WTC11 (cell line): ENCODE measurements around the gene CACNA2D1. TPM values are rescaled to one million over a fixed set of nuclear protein-coding genes. Genes with fewer than 3 reads are reported as not detected.

Experiments
- ATAC-seq: fragments of 200-7000 bp; cut with Tn5 transposase; 2 replicates; pipeline ENCODE4 v1.10.0; 2021; ENCODE audit warnings: mild to moderate bottlenecking, moderate library complexity
- CTCF ChIA-PET: fragments of 300-600 bp; sonication (Branson Sonifier 250); formaldehyde crosslinking; loops from one replicate; lab custom pipeline; 2021; ENCODE audit warnings: antibody characterized with exemption; lab: Charles Lee
- POLR2A ChIA-PET: fragments of 350-600 bp; sonication (Branson Sonifier 250); formaldehyde crosslinking; loops from one replicate; lab custom pipeline; 2021; ENCODE audit warnings: antibody characterized with exemption; lab: Charles Lee
- DNase-seq: peaks from one replicate; pipeline ENCODE4 v3.0.0; 2021; ENCODE audit warnings: low spot score
- H3K27ac Mint-ChIP-seq: 2 replicates; pipeline ENCODE4 v1.8.0; 2021; ENCODE audit warnings: mixed read lengths
- H3K27me3 Mint-ChIP-seq: 2 replicates; pipeline ENCODE4 v1.8.0; 2021; ENCODE audit warnings: low read depth, mild to moderate bottlenecking, moderate library complexity, mixed read lengths
- H3K36me3 Mint-ChIP-seq: 2 replicates; pipeline ENCODE4 v1.8.0; 2021; ENCODE audit warnings: mixed read lengths
- H3K4me1 Mint-ChIP-seq: 2 replicates; pipeline ENCODE4 v1.8.0; 2022; ENCODE audit warnings: mixed read lengths
- H3K4me3 Mint-ChIP-seq: 2 replicates; pipeline ENCODE4 v1.8.0; 2021; ENCODE audit warnings: mild to moderate bottlenecking, moderate library complexity, mixed read lengths
- H3K9me3 Mint-ChIP-seq: 2 replicates; pipeline ENCODE4 v1.8.0; 2021; ENCODE audit warnings: mixed read lengths
- ATF3 ChIP-seq: sonication (generic); formaldehyde crosslinking; conservative IDR thresholded peaks from 2 replicates; pipeline ENCODE4 v1.8.1; 2022; ENCODE audit warnings: mild to moderate bottlenecking, missing genetic modification reagents
- CREB1 ChIP-seq: sonication (generic); formaldehyde crosslinking; IDR thresholded peaks from 2 replicates; pipeline ENCODE4 v1.8.0; 2023; ENCODE audit warnings: mild to moderate bottlenecking, missing genetic modification reagents
- ETV6 ChIP-seq: sonication (generic); formaldehyde crosslinking; IDR thresholded peaks from 2 replicates; pipeline ENCODE4 v1.8.1; 2022; ENCODE audit warnings: mild to moderate bottlenecking, missing genetic modification reagents
- FOXJ3 ChIP-seq: sonication (generic); formaldehyde crosslinking; IDR thresholded peaks from 2 replicates; pipeline ENCODE4 v1.9.0; 2021; ENCODE audit warnings: missing genetic modification reagents, mild to moderate bottlenecking, borderline replicate concordance
- GTF2I ChIP-seq: fragments of 250-450 bp; sonication (Bioruptor Pico); conservative IDR thresholded peaks from 2 replicates; pipeline ENCODE4 v1.4.0; 2021; ENCODE audit warnings: mild to moderate bottlenecking
- NR1H2 ChIP-seq: sonication (generic); formaldehyde crosslinking; IDR thresholded peaks from 2 replicates; pipeline ENCODE4 v1.9.0; 2021; ENCODE audit warnings: mild to moderate bottlenecking, moderate library complexity, missing genetic modification reagents
- TP53 ChIP-seq: sonication (generic); formaldehyde crosslinking; IDR thresholded peaks from 2 replicates; pipeline ENCODE4 v1.8.1; 2023; ENCODE audit warnings: mild to moderate bottlenecking, missing genetic modification reagents
- USF2 ChIP-seq: sonication (generic); formaldehyde crosslinking; IDR thresholded peaks from 2 replicates; pipeline ENCODE4 v1.8.1; 2023; ENCODE audit warnings: mild to moderate bottlenecking, missing genetic modification reagents, moderate library complexity
- ZNF416 ChIP-seq: fragments of 250-450 bp; sonication (Bioruptor Pico); IDR thresholded peaks from 2 replicates; pipeline ENCODE4 v1.9.0; 2021; ENCODE audit warnings: mild to moderate bottlenecking, inconsistent platforms
- ZNF512 ChIP-seq: sonication (generic); formaldehyde crosslinking; IDR thresholded peaks from 2 replicates; pipeline ENCODE4 v1.8.1; 2022; ENCODE audit warnings: missing genetic modification reagents, borderline replicate concordance
- ZNF671 ChIP-seq: fragments of 250-450 bp; sonication (Bioruptor Pico); IDR thresholded peaks from 2 replicates; pipeline ENCODE4 v1.8.0; 2021; ENCODE audit warnings: mild to moderate bottlenecking
- ZSCAN18 ChIP-seq: fragments of 250-450 bp; sonication (Bioruptor Pico); IDR thresholded peaks from 2 replicates; pipeline ENCODE4 v2.1.2; 2022; ENCODE audit warnings: mild to moderate bottlenecking, moderate library complexity
- total RNA-seq: library from RNA; stranded (reverse); gene quantifications from 3 replicates; pipeline ENCODE4 v1.2.3, GENCODE V29; 2021
- TF ChIP-seq, protein P1 (sequence below): sonication (generic); formaldehyde crosslinking; IDR thresholded peaks from 2 replicates; pipeline ENCODE4 v1.8.1; 2022; ENCODE audit warnings: mild to moderate bottlenecking, moderate library complexity, missing genetic modification reagents
- TF ChIP-seq, protein P2 (sequence below): fragments of 250-450 bp; sonication (Bioruptor Pico); IDR thresholded peaks from 2 replicates; pipeline ENCODE4 v1.9.0; 2021; ENCODE audit warnings: mild to moderate bottlenecking
- TF ChIP-seq, protein P3 (sequence below): fragments of 250-450 bp; sonication (Bioruptor Pico); IDR thresholded peaks from 2 replicates; pipeline ENCODE4 v1.9.0; 2021; ENCODE audit warnings: mild to moderate bottlenecking
- TF ChIP-seq, protein P4 (sequence below): fragments of 250-450 bp; sonication (Bioruptor Pico); IDR thresholded peaks from 2 replicates; pipeline ENCODE4 v1.8.0; 2021; ENCODE audit warnings: mild to moderate bottlenecking
- TF ChIP-seq, protein P5 (sequence below): sonication (generic); formaldehyde crosslinking; IDR thresholded peaks from 2 replicates; pipeline ENCODE4 v1.8.1; 2023; ENCODE audit warnings: mild to moderate bottlenecking, missing genetic modification reagents
- TF ChIP-seq, protein P6 (sequence below): sonication (generic); formaldehyde crosslinking; IDR thresholded peaks from 2 replicates; pipeline ENCODE4 v1.8.0; 2022; ENCODE audit warnings: mild to moderate bottlenecking, missing genetic modification reagents

The CACNA2D1 gene
- total RNA-seq, 1 experiment from 2014 or later = 33.3 TPM

DNA sequence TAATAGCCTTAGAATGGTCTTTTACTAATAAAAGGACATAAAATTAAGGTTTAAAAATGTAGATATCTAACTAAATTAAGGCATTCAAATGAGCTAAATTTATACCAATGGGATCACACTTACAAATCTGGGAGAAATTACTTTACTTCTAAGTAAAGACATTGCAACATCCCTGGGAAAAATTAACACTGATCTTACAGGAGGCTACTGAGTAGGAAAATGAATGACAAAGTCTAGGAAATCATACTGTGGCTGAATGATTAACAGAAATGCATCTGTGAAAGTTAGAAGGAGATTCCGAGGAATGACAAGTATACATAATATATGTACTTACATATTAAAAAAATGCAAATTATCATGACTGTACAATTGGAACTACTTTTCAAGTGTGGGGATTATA lies 38.3 kb downstream of the CACNA2D1 start:
- ChIA-PET POLR2A (interaction anchor here (0.6 kb wide), 1 partner anchor 224 kb away, joined by 6 read pairs; no protein-coding TSS in a partner anchor), CTCF (no interaction called here)
- DNase-seq = no peak

DNA sequence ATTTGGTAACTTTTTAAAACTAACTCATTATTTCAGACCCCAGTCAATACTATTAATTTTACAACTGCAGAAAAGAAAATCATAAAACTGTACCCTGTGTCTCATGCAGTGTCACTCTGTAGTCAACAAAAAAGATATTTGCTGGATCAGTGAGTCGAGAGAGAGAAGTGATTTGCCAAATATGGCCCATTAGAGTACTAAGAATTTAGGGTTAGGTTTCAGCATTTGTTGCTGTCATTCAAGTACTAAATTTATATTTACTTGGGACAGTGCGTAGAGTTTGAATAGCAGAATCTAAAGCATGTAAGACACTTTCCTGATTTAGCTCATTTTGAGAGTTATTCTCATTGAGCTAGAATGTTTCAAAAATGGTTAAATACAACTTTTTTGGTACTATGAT lies 38.9 kb downstream of the CACNA2D1 start:
- H3K9me3 Mint-ChIP-seq = peaks cover 14% of the 10 kb centered on the region
- H3K27me3 Mint-ChIP-seq = no peaks in the 10 kb centered on the region
- no peak overlapping the region for H3K4me3 Mint-ChIP-seq
- H3K27ac Mint-ChIP-seq = no peak overlapping the region
- ATAC-seq = no peak
- ChIA-PET POLR2A (interaction anchor here (0.6 kb wide), 1 partner anchor 224 kb away, joined by 6 read pairs; no protein-coding TSS in a partner anchor), CTCF (no interaction called here)
- no peak for DNase-seq
- peaks cover 20% of the 10 kb centered on the region for H3K36me3 Mint-ChIP-seq
- no peaks in the 10 kb centered on the region for H3K4me1 Mint-ChIP-seq
- TF ChIP-seq FOXJ3 (CRISPR knock-in tag) (no peak), ZNF512 (CRISPR knock-in tag) (no peak)
- TF ChIP-seq, protein P1, sequence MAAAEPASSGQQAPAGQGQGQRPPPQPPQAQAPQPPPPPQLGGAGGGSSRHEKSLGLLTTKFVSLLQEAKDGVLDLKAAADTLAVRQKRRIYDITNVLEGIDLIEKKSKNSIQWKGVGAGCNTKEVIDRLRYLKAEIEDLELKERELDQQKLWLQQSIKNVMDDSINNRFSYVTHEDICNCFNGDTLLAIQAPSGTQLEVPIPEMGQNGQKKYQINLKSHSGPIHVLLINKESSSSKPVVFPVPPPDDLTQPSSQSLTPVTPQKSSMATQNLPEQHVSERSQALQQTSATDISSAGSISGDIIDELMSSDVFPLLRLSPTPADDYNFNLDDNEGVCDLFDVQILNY (CRISPR knock-in tag) = no peak
- TF ChIP-seq, protein P2, sequence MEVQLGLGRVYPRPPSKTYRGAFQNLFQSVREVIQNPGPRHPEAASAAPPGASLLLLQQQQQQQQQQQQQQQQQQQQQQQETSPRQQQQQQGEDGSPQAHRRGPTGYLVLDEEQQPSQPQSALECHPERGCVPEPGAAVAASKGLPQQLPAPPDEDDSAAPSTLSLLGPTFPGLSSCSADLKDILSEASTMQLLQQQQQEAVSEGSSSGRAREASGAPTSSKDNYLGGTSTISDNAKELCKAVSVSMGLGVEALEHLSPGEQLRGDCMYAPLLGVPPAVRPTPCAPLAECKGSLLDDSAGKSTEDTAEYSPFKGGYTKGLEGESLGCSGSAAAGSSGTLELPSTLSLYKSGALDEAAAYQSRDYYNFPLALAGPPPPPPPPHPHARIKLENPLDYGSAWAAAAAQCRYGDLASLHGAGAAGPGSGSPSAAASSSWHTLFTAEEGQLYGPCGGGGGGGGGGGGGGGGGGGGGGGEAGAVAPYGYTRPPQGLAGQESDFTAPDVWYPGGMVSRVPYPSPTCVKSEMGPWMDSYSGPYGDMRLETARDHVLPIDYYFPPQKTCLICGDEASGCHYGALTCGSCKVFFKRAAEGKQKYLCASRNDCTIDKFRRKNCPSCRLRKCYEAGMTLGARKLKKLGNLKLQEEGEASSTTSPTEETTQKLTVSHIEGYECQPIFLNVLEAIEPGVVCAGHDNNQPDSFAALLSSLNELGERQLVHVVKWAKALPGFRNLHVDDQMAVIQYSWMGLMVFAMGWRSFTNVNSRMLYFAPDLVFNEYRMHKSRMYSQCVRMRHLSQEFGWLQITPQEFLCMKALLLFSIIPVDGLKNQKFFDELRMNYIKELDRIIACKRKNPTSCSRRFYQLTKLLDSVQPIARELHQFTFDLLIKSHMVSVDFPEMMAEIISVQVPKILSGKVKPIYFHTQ (CRISPR knock-in tag) = no peak

More for the DNA sequence above, 38.3 kb downstream of the CACNA2D1 start:
- TF ChIP-seq ZNF671 (CRISPR knock-in tag) (no peak), GTF2I (CRISPR knock-in tag) (no peak), NR1H2 (CRISPR knock-in tag) (no peak), CREB1 (CRISPR knock-in tag) (no peak), USF2 (CRISPR knock-in tag) (no peak), ETV6 (CRISPR knock-in tag) (no peak), TP53 (CRISPR knock-in tag) (no peak), ZSCAN18 (CRISPR knock-in tag) (no peak), ATF3 (CRISPR knock-in tag) (no peak), ZNF416 (CRISPR knock-in tag) (no peak)
- TF ChIP-seq, protein P3, sequence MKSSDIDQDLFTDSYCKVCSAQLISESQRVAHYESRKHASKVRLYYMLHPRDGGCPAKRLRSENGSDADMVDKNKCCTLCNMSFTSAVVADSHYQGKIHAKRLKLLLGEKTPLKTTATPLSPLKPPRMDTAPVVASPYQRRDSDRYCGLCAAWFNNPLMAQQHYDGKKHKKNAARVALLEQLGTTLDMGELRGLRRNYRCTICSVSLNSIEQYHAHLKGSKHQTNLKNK = no peak
- TF ChIP-seq, protein P4, sequence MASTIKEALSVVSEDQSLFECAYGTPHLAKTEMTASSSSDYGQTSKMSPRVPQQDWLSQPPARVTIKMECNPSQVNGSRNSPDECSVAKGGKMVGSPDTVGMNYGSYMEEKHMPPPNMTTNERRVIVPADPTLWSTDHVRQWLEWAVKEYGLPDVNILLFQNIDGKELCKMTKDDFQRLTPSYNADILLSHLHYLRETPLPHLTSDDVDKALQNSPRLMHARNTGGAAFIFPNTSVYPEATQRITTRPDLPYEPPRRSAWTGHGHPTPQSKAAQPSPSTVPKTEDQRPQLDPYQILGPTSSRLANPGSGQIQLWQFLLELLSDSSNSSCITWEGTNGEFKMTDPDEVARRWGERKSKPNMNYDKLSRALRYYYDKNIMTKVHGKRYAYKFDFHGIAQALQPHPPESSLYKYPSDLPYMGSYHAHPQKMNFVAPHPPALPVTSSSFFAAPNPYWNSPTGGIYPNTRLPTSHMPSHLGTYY (CRISPR knock-in tag) = no peak
- TF ChIP-seq, protein P5, sequence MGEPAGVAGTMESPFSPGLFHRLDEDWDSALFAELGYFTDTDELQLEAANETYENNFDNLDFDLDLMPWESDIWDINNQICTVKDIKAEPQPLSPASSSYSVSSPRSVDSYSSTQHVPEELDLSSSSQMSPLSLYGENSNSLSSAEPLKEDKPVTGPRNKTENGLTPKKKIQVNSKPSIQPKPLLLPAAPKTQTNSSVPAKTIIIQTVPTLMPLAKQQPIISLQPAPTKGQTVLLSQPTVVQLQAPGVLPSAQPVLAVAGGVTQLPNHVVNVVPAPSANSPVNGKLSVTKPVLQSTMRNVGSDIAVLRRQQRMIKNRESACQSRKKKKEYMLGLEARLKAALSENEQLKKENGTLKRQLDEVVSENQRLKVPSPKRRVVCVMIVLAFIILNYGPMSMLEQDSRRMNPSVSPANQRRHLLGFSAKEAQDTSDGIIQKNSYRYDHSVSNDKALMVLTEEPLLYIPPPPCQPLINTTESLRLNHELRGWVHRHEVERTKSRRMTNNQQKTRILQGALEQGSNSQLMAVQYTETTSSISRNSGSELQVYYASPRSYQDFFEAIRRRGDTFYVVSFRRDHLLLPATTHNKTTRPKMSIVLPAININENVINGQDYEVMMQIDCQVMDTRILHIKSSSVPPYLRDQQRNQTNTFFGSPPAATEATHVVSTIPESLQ (CRISPR knock-in tag) = no peak
- TF ChIP-seq, protein P6, sequence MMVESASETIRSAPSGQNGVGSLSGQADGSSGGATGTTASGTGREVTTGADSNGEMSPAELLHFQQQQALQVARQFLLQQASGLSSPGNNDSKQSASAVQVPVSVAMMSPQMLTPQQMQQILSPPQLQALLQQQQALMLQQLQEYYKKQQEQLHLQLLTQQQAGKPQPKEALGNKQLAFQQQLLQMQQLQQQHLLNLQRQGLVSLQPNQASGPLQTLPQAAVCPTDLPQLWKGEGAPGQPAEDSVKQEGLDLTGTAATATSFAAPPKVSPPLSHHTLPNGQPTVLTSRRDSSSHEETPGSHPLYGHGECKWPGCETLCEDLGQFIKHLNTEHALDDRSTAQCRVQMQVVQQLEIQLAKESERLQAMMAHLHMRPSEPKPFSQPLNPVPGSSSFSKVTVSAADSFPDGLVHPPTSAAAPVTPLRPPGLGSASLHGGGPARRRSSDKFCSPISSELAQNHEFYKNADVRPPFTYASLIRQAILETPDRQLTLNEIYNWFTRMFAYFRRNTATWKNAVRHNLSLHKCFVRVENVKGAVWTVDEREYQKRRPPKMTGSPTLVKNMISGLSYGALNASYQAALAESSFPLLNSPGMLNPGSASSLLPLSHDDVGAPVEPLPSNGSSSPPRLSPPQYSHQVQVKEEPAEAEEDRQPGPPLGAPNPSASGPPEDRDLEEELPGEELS = no peak
- Mint-ChIP-seq H3K4me1 (peaks cover under 1% of the 10 kb centered on the region), H3K27me3 (no peaks in the 10 kb centered on the region), H3K36me3 (peaks cover 17% of the 10 kb centered on the region), H3K9me3 (peaks cover 12% of the 10 kb centered on the region), H3K4me3 (no peak overlapping the region), H3K27ac (no peak overlapping the region)
- no peak for ATAC-seq
